Activated CD4-positive, alpha-beta memory T cell treated with anti-CD3 and anti-CD28 coated beads for 36 hours (primary cell): ENCODE data around the gene RASA4B. TPM values are rescaled to one million over a fixed set of nuclear protein-coding genes. Genes with fewer than 3 reads are reported as not detected.

Experiments
- CTCF ChIA-PET: fragments of 350-600 bp; sonication (Branson Sonifier 250); formaldehyde crosslinking; loops from one replicate; lab custom pipeline; 2021; ENCODE audit warnings: antibody characterized with exemption, inconsistent platforms; lab: Charles Lee
- POLR2A ChIA-PET: fragments of 350-600 bp; sonication (Branson Sonifier 250); formaldehyde crosslinking; loops from one replicate; lab custom pipeline; 2021; ENCODE audit warnings: antibody characterized with exemption; lab: Charles Lee
- DNase-seq: peaks from one replicate; pipeline ENCODE4 v3.0.0-alpha.2; 2020
- H3K27ac Mint-ChIP-seq: one replicate; pipeline ENCODE4 v1.8.0; 2021; ENCODE audit warnings: mixed read lengths
- H3K27me3 Mint-ChIP-seq: one replicate; pipeline ENCODE4 v1.8.0; 2021; ENCODE audit warnings: mixed read lengths
- H3K36me3 Mint-ChIP-seq: one replicate; pipeline ENCODE4 v1.8.0; 2021; ENCODE audit warnings: mixed read lengths
- H3K4me1 Mint-ChIP-seq: one replicate; pipeline ENCODE4 v1.8.0; 2021; ENCODE audit warnings: low read depth, mixed read lengths
- H3K4me3 Mint-ChIP-seq: one replicate; pipeline ENCODE4 v1.8.0; 2021; ENCODE audit warnings: mild to moderate bottlenecking, mixed read lengths
- H3K9me3 Mint-ChIP-seq: one replicate; pipeline ENCODE4 v1.8.0; 2021; ENCODE audit warnings: mixed read lengths
- intact Hi-C: fragments of 100-400 bp; cut with micrococcal nuclease; formaldehyde crosslinking; loops from one replicate; pipeline ENCODE4 v1.15.1; 2023
- total RNA-seq, 2 experiments: library from RNA; stranded (reverse); gene quantifications; one replicate each; pipeline ENCODE4 v1.2.3, GENCODE V29; 2021

The RASA4B gene
- total RNA-seq, 2 experiments from 2014 or later = 10.2 to 10.4 TPM

- no peak for DNase-seq
- H3K27ac Mint-ChIP-seq = no peak overlapping the region
- intact Hi-C loops = loop anchor here (5.0 kb wide), 1 partner anchor 66 kb away; no protein-coding TSS in a partner anchor
- H3K36me3 Mint-ChIP-seq = peaks cover 1% of the 10 kb centered on the region
- CTCF ChIA-PET = interaction anchor here (0.7 to 3.8 kb wide), 3 partner anchors 17 to 65 kb away, joined by 3 to 25 read pairs (median 20); no protein-coding TSS in a partner anchor
- POLR2A ChIA-PET = no interaction called here
- peaks cover 20% of the 10 kb centered on the region for H3K4me1 Mint-ChIP-seq
- H3K9me3 Mint-ChIP-seq = no peaks in the 10 kb centered on the region
- H3K4me3 Mint-ChIP-seq = no peak overlapping the region
- H3K27me3 Mint-ChIP-seq = no peaks in the 10 kb centered on the region
These were observed 48.9 kb downstream of the RASA4B start for GRCh38 chr7:102468478-102469350.

- H3K36me3 Mint-ChIP-seq = peaks cover 1% of the 10 kb centered on the region
- H3K9me3 Mint-ChIP-seq = no peaks in the 10 kb centered on the region
- H3K4me3 Mint-ChIP-seq = no peak overlapping the region
- H3K27ac Mint-ChIP-seq = no peak overlapping the region
- POLR2A ChIA-PET = interaction anchor here (0.5 kb wide), 1 partner anchor 1226 kb away, joined by 3 read pairs; no protein-coding TSS in a partner anchor
- H3K4me1 Mint-ChIP-seq = peaks cover 22% of the 10 kb centered on the region
- no peak for DNase-seq
- CTCF ChIA-PET = interaction anchor here (0.6 to 3.8 kb wide), 8 partner anchors 11 to 76 kb away, joined by 3 to 25 read pairs (median 4); no protein-coding TSS in a partner anchor
- no peaks in the 10 kb centered on the region for H3K27me3 Mint-ChIP-seq
- intact Hi-C loops = loop anchor here (5.0 kb wide), 1 partner anchor 66 kb away; no protein-coding TSS in a partner anchor
These were observed 49.7 kb downstream of the RASA4B start for GRCh38 chr7:102467581-102468477.

GRCh38 chr7:102466097-102466496, 51.5 kb downstream of the RASA4B start:
- H3K27me3 Mint-ChIP-seq = no peaks in the 10 kb centered on the region
- CTCF ChIA-PET = interaction anchor here (0.6 to 3.8 kb wide), 7 partner anchors 20 to 272 kb away, joined by 3 to 25 read pairs (median 4); no protein-coding TSS in a partner anchor
- intact Hi-C loops = loop anchor here (5.0 kb wide), 1 partner anchor 64 kb away; no protein-coding TSS in a partner anchor
- no peaks in the 10 kb centered on the region for H3K9me3 Mint-ChIP-seq
- no peaks in the 10 kb centered on the region for H3K36me3 Mint-ChIP-seq
- no peak overlapping the region for H3K27ac Mint-ChIP-seq
- no peak for DNase-seq
- H3K4me3 Mint-ChIP-seq = peak overlapping the region; percentile 93
- POLR2A ChIA-PET = interaction anchor here (1.8 kb wide), 1 partner anchor 40 kb away, joined by 6 read pairs; no protein-coding TSS in a partner anchor
- peaks cover 28% of the 10 kb centered on the region for H3K4me1 Mint-ChIP-seq

- no peaks in the 10 kb centered on the region for H3K36me3 Mint-ChIP-seq
- peak within 1 kb of the TSS; percentile 93 for H3K4me3 Mint-ChIP-seq
- POLR2A ChIA-PET = interaction anchor here (0.9 to 2.2 kb wide), 5 partner anchors 9 to 64 kb away, joined by 3 to 7 read pairs (median 4); no protein-coding TSS in a partner anchor
- peak within 1 kb of the TSS; percentile 75 for H3K27ac Mint-ChIP-seq
- peaks cover 28% of the 10 kb centered on the region for H3K4me1 Mint-ChIP-seq
- intact Hi-C loops = loop anchor here (1.0 to 5.0 kb wide), 3 partner anchors 38 to 177 kb away; partner anchors contain the start of gene SH2B2
- H3K9me3 Mint-ChIP-seq = no peaks in the 10 kb centered on the region
- H3K27me3 Mint-ChIP-seq = no peaks in the 10 kb centered on the region
- CTCF ChIA-PET = interaction anchor here (0.7 to 3.8 kb wide), 5 partner anchors 9 to 60 kb away, joined by 3 to 20 read pairs (median 4); no protein-coding TSS in a partner anchor
- DNase-seq = peak; percentile 97
These were observed 52.8 kb downstream of the RASA4B start, which contains the start of the genes ALKBH4 and LRWD1 for GRCh38 chr7:102464577-102465280. ALKBH4 (minus strand) TSS chr7:102464863; CDS start chr7:102464836, 27 bp downstream. LRWD1 (plus strand) TSS chr7:102464984; CDS start chr7:102465081, 97 bp downstream.

GRCh38 chr7:102463841-102464576, 53.6 kb downstream of the RASA4B start:
- ChIA-PET CTCF (interaction anchor here (0.7 to 2.7 kb wide), 4 partner anchors 10 to 59 kb away, joined by 3 to 10 read pairs (median 4); no protein-coding TSS in a partner anchor), POLR2A (interaction anchor here (0.9 to 2.2 kb wide), 5 partner anchors 8 to 63 kb away, joined by 3 to 7 read pairs (median 4); no protein-coding TSS in a partner anchor)
- Mint-ChIP-seq H3K4me3 (peak overlapping the region; percentile 93), H3K36me3 (no peaks in the 10 kb centered on the region), H3K9me3 (no peaks in the 10 kb centered on the region), H3K27me3 (no peaks in the 10 kb centered on the region), H3K27ac (peak overlapping the region; percentile 75), H3K4me1 (peaks cover 28% of the 10 kb centered on the region)
- DNase-seq = no peak
- intact Hi-C loops = loop anchor here (1.0 to 5.0 kb wide), 2 partner anchors 38 to 177 kb away; partner anchors contain the start of gene SH2B2

GRCh38 chr7:102460467-102460866, 57.1 kb downstream of the RASA4B start:
- Mint-ChIP-seq H3K9me3 (no peaks in the 10 kb centered on the region), H3K27me3 (no peaks in the 10 kb centered on the region), H3K4me3 (no peak overlapping the region), H3K4me1 (peaks cover 15% of the 10 kb centered on the region), H3K36me3 (no peaks in the 10 kb centered on the region), H3K27ac (no peak overlapping the region)
- intact Hi-C loops = loop anchor here (5.0 kb wide), 1 partner anchor 173 kb away; the partner anchor contains the start of gene SH2B2
- ChIA-PET POLR2A (interaction anchor here (0.6 kb wide), 2 partner anchors 25 to 333 kb away, joined by 3 to 4 read pairs; no protein-coding TSS in a partner anchor), CTCF (no interaction called here)
- DNase-seq = no peak

- ChIA-PET POLR2A (no interaction called here), CTCF (interaction anchor here (0.7 kb wide), 2 partner anchors 14 to 44 kb away, joined by 3 read pairs; no protein-coding TSS in a partner anchor)
- H3K4me1 Mint-ChIP-seq = peaks cover 14% of the 10 kb centered on the region
- H3K4me3 Mint-ChIP-seq = no peak overlapping the region
- H3K36me3 Mint-ChIP-seq = no peaks in the 10 kb centered on the region
- no peaks in the 10 kb centered on the region for H3K27me3 Mint-ChIP-seq
- intact Hi-C loops = no loop called here
- H3K27ac Mint-ChIP-seq = no peak overlapping the region
- H3K9me3 Mint-ChIP-seq = no peaks in the 10 kb centered on the region
- DNase-seq = no peak
These were observed 58.2 kb downstream of the RASA4B start for GRCh38 chr7:102459221-102459844.

GRCh38 chr7:102457352-102457924, 60.1 kb downstream of the RASA4B start:
- DNase-seq = no peak
- Mint-ChIP-seq H3K4me3 (no peak overlapping the region), H3K27me3 (no peaks in the 10 kb centered on the region), H3K27ac (no peak overlapping the region), H3K9me3 (no peaks in the 10 kb centered on the region), H3K36me3 (no peaks in the 10 kb centered on the region), H3K4me1 (peaks cover 3% of the 10 kb centered on the region)
- CTCF ChIA-PET = interaction anchor here (1.9 kb wide), 1 partner anchor 53 kb away, joined by 5 read pairs; no protein-coding TSS in a partner anchor
- POLR2A ChIA-PET = no interaction called here
- intact Hi-C loops = no loop called here

GRCh38 chr7:102456327-102456726, 61.2 kb downstream of the RASA4B start:
- no peak overlapping the region for H3K27ac Mint-ChIP-seq
- no peak for DNase-seq
- H3K36me3 Mint-ChIP-seq = no peaks in the 10 kb centered on the region
- H3K9me3 Mint-ChIP-seq = no peaks in the 10 kb centered on the region
- ChIA-PET POLR2A (interaction anchor here (0.5 to 1.8 kb wide), 2 partner anchors 8 to 600 kb away, joined by 3 to 7 read pairs; partner anchors contain the start of genes ALKBH4 and LRWD1), CTCF (interaction anchor here (1.1 to 1.9 kb wide), 2 partner anchors 11 to 51 kb away, joined by 5 read pairs; no protein-coding TSS in a partner anchor)
- intact Hi-C loops = no loop called here
- H3K27me3 Mint-ChIP-seq = no peaks in the 10 kb centered on the region
- H3K4me1 Mint-ChIP-seq = no peaks in the 10 kb centered on the region
- H3K4me3 Mint-ChIP-seq = no peak overlapping the region
